RPMI8226 (cell line): ENCODE results near the gene FKBP1A.

Source experiments
- DNase-seq: peaks from one replicate; pipeline ENCODE4 v3.0.0-alpha.2; 2015

The FKBP1A gene

DNA sequence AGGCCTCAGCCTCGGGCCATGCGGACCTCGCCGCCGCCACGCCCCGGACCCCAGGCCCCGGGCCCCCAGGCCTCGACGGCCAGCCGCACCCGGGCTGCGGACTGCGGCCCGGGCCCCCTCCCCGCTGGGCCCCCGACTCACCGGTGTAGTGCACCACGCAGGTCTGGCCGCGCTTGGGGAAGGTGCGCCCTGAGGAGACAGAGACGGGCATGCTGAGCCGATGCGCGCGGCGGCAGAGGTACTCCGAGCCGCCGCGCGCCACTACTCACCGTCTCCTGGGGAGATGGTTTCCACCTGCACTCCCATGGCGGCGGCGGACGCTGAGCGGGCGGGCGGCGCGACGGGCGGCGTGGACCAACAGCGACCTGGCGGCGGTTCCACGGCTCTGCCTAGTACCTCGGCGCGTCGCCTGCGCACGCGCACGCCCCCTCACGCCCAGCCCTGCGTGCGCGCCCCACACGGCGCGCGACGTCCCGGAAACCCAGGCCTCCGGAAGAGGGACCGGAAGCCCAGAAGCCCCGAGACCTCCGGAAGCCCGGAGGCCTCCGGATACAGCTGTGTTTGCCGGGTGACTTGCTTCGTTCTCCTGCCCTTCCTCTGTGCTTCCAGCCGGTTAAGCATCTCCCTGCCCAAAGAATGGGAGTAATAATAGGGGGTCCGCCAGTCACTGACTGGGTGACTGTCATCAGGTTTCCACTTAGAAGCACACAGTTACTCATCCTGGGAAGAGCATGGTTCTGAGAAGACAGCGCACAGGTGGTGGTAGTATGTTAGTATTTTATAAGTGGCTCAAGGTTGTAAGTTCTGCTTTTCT is at the start of gene FKBP1A:
Gene FKBP1A (minus strand): TSS at position 362 of the 814 bp plus-strand sequence. CDS start 56 bp downstream, at position 306.
- peak; percentile 96 for DNase-seq

DNA sequence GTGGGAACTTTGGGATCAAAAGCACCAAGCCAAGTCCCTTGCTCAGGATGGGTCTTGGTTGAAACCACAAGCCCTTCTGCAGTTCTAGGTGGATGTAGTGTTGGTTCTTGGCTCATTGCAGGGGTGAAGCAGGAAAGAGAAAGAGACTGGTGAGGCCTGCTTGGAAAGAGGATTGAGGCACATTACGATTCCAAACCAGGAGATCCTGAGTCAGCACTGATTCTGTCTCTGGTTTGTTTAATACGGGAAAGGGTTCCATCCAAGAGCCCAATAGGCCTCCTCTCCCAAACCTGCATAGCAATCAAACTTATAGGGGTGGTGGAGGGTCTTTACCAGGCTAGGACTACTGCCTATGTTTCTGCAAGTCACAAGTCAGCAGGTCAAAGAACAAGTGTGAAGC is 49.5 kb upstream of the FKBP1A start:
- DNase-seq: no peak

DNA sequence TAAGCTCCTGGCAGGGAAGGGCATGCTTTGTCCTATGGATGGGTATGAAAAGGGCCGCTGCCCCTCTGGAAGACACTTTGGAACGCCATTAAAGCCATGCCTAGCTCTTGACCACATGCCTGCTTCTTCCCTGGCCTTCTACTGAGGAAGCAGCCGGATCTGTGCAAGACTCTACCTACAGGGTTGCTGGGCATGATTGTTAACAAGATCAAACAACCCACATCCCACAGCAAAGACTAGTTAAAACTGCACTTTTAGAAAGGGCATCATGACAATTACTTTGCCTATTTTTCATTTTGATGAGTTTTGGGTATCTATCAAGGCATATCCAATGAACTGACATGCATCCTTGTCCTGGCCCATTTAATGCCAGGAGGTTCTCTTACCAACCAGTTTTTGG is 48.3 kb upstream of the FKBP1A start:
- no peak for DNase-seq

DNA sequence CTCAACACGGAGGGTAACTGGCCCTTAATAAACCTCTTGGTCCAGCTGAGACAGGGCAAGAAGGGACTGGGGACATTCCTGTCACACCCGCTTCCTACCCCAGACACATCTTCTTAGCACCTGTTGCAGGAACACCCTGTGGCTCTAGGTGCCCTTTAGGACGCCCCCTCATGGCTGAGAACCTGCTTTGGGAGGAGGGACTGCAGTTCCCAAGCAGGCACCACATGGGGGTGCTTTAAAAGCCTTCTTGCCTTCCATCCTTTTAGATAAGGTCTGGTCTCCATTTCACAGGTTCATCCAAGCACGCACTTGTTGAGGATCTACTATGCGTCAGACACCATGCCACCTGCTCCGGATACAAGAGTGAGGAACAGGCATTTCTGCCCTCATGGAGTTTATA is 47.2 kb upstream of the FKBP1A start:
- peak; percentile 50 for DNase-seq

DNA sequence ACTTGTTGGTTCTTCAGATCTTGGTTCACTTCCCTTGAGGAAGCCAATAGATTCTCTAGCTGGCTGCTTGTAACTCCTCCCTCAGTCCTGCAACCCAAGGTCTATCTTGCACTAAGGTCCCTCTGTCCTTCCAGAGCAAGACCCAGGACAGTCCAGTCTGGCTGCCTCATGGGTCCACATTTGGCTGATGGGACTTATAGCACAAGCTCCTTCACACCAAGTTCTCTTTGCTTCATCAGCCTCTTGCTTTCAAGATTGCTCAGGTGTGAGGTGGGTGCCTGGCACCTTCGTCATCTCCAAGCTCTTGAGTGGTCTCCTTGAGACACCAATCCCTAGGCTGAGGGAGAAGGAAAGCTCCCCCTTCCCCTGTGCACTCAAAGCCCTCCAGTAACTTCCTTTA is 45.5 kb upstream of the FKBP1A start:
- DNase-seq: no peak

DNA sequence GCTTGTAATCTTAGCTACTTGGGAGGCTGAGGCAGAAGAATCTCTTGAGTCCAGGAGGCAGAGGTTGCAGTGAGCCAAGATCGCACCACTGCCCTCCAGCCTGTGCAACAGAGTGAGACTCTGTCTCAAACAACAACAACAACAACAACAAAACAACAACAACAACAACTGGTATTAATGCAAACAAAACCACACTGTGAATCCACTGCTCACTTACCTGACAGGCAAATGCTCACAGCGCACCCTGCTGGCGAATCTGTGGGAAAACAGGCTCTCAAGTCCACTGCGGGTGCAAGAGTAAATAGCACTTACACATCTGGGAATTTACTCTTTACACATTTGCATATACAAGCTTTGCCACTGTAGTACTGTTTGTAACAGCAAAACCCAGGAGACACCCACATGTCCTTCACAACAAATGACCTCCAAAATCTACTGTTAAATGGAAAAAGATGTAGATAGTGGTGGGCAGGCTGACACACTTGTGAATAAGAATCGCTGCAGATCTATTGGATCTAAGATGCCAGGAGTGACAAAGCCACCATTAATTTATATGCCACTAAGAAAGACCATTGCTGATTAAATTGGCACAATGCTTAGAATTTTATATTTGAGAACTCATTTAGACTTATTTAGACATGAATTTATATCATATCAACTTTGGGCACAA is 44.5 kb upstream of the FKBP1A start:
- peak; percentile 76 for DNase-seq

DNA sequence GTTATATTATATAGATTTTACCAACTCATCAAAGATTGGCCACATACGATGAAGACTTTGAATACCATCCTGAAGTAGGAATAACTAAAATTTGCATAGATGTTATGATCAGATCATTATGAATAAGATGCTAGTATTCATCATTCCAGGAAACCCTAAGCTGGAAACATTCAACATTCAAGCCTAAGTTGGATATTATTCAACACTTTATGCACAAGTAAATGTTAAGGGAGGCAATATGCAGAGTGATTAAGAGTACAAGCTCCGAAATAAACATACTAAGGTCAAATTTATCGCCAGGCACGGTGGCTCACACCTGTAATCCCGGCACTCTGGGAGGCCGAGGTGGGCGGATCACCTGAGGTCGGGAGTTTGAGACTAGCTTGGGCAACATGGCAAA is 43.4 kb upstream of the FKBP1A start:
- DNase-seq: no peak

DNA sequence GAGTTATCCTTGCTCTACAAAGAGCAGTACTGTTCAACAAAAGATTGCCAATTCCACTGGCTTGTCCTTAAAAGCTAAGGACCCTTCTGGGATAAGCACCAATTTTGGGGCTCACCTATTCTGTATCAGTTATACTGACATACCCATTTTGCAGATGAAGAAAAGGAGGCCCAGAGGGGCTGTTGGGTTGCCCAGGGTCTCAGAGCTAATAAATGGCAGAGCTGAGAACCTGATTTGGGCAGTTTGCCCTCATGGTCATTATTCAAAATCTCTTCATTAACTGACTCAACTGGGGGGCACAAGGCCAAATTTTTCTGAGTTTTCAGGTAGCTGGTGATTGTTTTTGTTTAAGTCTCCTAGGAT is 42.5 kb upstream of the FKBP1A start:
- no peak for DNase-seq

DNA sequence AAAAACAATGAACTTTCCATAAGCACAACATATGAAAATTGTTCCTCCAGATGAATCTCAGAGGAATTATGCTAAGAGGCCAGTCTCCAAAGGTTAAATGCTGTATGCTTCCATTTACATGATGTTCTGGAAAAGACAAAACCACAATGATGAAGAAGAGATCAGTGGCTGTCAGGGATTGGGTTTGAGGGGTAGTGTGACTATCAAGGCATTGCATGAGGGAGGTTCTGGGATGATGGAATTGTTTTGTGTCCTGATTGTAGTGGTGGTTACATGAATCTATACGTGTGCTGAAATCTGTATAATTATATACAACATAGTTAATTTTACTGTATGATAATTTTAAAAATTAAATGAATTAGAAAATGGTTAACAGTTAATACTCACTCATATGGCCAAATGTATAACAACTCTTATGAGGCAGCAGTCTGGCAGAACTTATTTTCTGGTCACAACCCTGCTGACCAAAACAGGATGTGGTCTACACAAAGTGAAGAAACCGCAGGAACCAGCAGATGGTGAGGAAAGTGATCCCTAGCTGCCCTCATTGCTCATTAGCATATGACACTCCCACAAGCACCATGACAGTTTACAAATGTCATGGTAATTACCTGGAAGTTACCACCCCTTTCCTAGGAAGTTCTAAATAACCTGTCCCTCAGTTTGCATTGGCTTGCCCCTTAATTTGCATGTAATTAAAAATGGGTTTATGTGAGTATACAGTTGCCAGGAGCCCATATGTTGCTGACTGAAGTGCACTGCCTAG is 41.9 kb upstream of the FKBP1A start:
- DNase-seq: peak; percentile 92

DNA sequence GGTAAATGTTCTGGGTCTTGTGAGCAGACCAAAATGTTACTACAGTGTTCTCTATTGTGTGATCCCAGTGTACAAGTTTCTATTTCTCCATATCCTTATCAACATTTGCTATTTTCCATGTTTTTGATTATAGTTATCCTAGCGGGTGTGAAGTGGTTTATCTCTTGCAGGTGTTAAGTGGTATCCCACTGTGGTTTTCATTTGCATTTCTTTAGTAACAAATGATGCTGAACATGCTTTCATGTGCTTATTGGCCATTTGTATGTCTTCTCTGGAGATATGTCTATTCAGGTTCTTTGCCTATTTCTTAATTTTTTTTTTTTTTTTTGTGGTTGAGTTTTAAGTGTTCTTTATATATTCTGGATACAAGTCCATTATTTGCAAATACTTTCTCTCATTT is 38.3 kb upstream of the FKBP1A start:
- DNase-seq: no peak

DNA sequence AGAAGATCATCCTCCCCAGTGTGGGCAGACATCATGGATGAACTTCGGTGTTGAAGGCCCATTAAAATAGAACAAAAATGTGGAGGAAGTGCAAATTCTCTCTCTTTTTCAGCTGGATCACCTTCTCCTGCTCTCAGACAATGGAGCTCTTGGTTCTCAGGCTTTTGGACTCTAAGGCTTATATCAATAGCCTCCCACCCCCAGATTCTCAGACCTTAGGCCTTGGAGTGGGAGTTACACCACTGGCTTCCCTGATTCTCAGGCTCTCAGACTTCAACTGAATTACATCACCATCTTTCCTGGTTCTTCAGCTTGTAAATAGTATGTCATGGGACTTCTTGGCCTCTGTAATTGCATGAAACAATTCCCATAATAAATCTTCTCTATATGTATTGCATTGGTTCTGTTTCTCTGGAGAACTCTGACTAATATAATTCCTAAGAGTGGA is 37.2 kb upstream of the FKBP1A start:
- no peak for DNase-seq

DNA sequence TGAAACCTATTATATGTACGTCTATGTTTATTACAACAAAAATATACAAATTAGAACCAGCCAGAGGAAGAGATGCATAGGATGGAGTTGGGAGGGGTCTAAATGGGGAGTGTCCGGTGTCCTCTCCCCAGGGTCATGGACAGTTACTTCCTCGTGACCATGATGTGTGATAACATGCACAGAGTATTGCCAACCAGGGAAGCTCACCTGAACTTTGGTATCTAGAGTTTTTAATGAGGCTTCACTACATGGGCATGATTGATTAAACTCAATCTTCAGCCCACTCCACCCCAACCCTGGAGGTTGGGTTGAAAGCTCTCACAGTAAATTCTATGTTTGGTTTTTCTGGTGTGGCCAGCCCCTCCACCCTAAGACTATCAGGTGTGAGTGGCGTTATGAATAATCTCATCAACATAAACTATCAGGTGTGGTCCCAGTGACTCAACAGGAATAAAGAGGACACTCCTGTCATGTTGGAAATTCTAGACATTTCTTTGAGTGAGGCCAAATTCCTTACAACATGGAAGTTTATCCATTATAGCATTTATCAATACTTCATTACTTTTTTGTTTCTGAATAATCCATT is 36.4 kb upstream of the FKBP1A start:
- no peak for DNase-seq

DNA sequence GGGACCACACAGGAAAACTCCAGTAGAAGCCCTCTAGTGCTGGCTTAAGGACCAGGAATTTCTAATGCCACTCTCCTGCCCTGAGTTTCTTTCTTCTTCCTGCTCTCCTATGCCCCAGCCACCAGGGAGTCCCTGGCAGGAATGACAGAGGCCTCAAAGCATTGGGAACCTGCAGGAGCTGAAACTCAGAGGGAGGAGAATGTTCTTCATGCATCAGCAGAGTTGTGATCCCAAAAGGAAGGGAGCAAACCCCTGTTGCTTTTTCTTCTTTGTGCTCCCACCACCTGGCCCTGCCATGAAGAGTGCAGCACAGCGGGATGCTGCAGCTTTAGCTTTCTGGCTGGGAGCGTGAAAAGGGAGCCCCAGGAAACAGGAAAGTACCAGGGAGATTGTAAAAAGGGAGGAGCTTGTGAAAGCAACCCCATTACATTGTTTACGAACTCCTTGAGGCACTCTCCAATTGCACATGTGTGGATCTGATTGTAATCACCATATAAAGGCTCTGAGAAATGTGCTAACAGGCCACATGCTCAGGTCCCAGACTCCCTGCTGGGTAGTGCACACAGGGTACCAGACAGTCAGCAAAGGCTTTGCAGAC is 34.7 kb upstream of the FKBP1A start:
- no peak for DNase-seq

DNA sequence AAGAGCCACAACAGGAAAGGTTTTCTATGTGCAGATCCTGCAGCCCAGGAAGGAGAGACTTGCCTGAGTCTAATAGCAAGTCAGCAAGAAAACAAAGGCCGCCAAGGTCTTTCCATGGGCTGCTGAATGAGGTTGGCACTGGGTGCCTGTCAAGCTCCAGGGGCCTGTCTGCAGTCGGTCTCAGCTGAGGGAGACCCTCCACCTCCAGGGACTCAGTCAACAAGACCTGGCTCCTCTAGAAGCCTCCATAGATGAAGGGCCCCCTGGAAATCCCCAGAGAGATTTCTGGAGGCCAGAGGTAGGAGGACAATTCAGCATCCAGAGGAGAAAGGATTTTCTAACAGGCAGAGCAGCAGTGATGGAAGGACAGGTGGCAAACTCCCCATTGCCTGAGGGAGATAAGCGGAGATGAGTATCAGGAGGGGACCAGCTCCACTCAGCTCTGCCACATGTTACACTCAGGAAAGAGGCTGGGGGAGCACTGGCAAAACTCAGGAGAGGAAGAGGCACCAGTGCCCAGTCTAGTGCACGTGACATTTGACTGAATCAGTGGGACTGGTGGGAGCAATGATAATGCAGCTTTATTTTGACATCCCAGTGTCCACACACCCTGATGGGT is 33.5 kb upstream of the FKBP1A start:
- no peak for DNase-seq

DNA sequence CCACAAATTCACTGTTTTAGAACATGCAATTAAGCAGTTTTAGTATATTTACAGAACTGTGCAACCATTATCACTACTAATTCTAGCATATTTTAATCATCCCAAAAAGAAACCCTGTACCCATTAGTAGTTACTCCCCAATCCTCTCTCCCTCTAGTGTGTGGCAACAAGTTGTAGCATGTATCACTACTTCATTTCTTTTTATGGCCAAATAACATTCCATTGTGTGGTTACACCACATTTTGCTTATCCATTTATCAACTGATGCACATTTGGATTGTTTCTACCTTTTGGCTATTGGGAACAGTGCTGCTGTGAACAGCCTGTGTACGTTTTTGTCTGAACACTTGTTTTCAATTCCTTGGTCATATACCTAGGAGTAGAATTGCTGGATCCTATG is 31.5 kb upstream of the FKBP1A start:
- no peak for DNase-seq

DNA sequence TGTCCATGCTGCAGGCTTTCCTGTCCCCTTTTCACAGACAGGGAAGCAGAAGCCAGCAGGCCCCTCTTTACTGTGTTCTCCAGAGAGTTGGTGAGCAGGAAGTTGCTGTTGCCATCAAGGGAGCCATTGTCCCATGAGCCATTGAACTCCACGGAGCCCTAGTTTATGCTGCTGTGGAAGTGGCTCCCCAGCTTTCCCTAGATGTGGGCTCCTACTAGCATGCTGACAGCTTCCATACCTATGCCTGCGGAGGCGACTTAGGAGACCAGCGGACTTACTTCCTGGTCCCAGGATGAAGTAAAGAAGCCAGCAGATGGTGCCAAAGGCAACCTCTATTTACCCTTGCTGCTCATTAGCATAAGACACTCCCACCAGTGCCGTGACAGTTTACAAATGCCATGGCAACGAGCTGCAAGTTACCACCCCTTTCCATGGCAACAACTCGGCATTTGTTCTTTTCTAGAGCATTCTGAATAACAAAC is 30.8 kb upstream of the FKBP1A start:
- peak; percentile 82 for DNase-seq

DNA sequence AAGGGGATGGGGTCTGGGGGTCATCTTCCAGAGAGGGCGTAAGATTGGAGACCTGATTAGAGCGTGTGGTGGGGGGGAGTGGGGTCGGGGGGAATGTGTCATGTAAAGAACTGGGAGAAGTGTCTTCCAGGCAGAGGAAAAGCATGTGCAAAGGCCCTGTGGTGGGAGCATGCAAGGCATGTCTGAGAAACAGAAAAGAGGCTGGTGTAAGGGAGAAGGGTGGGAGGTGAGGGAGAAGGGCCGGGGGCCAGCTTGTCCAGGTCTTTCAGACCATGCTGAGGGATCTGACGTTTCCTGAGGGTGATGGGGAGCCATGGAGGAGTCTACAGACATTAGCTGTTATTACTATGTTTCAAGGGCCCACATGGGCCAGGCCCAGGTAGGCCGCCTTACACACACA is 30.4 kb upstream of the FKBP1A start:
- DNase-seq: no peak

DNA sequence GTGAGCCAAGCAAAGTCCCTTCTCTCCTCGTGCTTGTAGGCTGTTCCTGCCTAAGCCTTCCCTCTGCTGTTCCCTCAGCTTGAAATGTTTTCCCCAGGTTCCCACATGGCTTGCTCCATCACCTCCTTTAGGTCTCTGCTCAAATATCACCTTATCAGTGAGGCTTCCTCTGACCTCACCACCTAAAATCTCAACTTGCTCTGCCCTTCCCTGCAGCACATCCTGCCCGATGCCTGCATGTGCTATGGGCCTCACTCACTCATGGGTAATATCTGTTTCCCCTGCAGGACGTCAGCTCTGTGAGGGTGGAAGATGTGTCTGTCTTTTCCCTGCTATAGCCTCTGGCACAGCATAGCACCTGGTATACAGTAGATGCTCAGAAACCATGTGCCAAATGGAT is 29.9 kb upstream of the FKBP1A start:
- no peak for DNase-seq

DNA sequence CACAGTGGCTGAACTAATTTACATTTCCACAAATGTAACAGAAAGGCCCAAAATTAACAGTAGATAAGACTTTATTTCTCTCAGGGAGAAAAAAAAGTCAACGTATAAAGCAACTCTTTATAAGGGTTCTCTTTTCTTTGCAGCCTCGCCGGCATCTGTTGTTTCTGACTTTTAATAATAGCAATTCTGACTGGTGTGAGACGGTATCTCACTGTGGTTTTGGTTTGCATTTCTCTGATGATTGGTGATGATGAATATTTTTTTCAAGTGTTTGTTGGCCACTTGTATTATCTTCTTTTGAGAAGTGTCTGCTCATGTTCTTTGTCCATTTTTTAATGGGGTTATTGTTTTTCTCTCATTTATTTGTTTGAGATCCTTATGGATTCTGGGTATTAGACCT is 27.2 kb upstream of the FKBP1A start:
- no peak for DNase-seq

DNA sequence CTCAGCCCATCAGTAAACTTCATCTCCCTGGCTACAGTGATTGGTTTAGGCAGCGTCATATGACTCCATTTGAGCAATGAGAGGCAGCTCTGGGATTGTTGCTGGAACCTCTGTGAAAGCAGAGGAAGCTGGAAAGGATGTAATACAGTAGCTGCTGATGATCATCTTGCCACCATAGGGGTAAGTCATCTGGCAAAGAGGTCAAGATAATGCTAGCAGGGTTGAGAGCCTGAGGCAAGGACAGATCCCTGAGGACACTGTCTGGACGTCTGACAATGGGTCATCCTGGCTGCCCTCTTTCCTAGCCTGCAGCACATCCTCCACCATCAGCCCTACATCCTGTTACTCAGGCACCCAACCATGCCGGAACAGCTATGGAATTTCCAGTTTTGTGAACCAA is 25.5 kb upstream of the FKBP1A start:
- DNase-seq: no peak

DNA sequence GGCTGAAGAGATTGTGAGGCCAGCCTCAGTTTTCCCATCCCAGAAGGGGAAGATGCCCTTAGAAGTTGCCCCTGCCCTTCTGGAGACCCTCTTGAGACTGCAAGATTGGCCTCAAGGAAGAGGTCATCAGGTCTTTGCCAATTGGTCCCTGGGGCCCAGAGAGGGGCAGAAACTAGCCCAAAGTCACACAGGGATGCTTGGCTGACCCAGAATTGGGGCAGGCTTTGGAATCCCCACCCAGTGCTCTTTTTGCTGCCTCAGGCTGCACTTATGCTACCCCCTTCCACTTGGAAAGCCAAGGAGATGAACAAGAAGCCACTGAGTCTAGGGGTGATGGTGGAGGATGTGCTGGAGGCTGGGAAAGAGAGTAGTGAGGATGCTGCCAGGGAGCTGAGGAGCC is 24.9 kb upstream of the FKBP1A start:
- DNase-seq: no peak

DNA sequence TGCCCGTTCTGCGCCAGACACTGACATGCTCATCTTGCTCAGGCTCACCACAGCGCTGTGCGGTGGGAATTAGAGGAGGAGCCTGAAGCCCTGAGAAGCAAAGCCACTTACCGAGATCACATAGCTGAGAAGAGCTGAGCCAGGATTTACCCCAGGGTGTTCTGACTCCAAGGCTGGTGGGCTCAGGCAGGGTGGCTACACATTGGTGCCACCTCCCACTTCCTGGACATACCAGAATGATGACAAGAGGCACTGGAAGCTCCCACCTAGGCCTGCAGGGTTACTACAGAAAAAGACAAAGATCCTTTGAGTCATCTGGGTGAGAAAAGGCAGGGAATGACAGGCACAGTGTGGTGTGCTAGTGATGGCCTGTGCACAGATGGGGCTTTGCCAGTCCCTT is 24.4 kb upstream of the FKBP1A start:
- DNase-seq: no peak
